ENCODE data around the gene TRPC4AP. TPM values are rescaled to one million over a fixed set of nuclear protein-coding genes. Genes with fewer than 3 reads are reported as not detected.

TRPC4AP gene
- total RNA-seq, 2 donors from 2014 or later, result 72.8 to 78.6 TPM

- no peak for DNase-seq
- no peak overlapping the region for H3K4me3 Mint-ChIP-seq
- no peak overlapping the region for H3K27ac Mint-ChIP-seq
- H3K36me3 Mint-ChIP-seq (ENCODE audit: insufficient read depth in 2 of 2), result no peaks in the 10 kb centered on the region
- peak in 1 of 2 donors; percentile 9 for ATAC-seq (replicated peaks in 1 of 2)
- H3K27me3 Mint-ChIP-seq (ENCODE audit: low read depth), result peaks cover 15% of the 10 kb centered on the region
- no peaks in the 10 kb centered on the region for H3K9me3 Mint-ChIP-seq
- no peaks in the 10 kb centered on the region for H3K4me1 Mint-ChIP-seq (ENCODE audit: low read depth)
These were observed 105.1 kb downstream of the TRPC4AP start for GRCh38 chr20:34987288-34988190.

DNA sequence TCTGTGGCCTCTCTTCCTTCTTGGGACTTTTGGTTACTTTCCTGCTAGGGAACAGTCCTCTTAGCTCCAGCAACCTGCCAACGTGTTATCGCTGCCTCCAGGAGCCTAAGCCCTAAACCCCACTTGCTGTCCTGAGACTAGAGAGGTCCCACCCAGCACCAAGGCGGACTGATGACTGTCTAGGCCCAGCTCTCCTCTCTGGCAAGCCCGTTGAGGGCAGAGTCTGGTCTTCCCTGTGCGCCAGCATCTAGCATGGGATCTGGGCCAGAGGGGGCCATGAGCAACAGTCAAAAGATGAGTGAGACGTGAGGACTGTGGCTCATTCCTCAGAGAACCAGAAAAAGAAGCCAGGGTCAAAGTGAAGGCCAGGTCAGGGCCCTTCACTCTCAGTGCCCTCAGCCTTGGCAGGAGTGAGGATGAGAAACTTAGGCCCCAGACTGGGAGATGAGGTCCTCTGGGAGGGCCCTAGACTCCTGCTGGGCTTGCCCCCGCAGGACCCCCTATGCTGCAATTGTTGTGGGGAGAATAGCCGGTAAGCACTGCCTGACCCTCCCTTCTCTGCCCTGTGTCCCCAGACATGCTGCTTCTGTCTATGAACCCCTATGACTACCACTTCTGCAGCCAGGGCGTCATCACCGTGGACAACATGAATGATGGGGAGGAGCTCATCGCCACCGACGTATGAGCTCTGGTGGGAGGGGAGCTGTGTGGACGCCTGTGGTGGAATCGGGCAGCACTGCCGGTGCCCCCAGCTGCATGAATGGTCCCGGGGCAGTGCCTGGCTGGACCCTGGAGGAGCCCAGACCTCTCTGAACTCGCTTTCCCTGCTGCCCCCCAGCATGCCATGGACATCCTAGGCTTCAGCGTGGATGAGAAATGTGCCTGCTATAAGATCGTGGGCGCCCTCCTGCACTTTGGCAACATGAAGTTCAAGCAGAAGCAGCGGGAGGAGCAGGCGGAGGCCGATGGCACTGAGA lies 106.0 kb downstream of the TRPC4AP start:
- H3K36me3 Mint-ChIP-seq (ENCODE audit: insufficient read depth in 2 of 2), result no peaks in the 10 kb centered on the region
- no peaks in the 10 kb centered on the region for H3K4me1 Mint-ChIP-seq (ENCODE audit: low read depth)
- peak in 1 of 2 donors; percentile 6 for ATAC-seq (replicated peaks in 1 of 2)
- no peaks in the 10 kb centered on the region for H3K9me3 Mint-ChIP-seq
- no peak for DNase-seq
- no peak overlapping the region for H3K27ac Mint-ChIP-seq
- H3K4me3 Mint-ChIP-seq, result no peak overlapping the region
- peaks cover 15% of the 10 kb centered on the region for H3K27me3 Mint-ChIP-seq (ENCODE audit: low read depth)

- Mint-ChIP-seq H3K4me1 (ENCODE audit: low read depth) (no peaks in the 10 kb centered on the region), H3K36me3 (ENCODE audit: insufficient read depth in 2 of 2) (no peaks in the 10 kb centered on the region), H3K4me3 (no peak overlapping the region), H3K27ac (no peak overlapping the region), H3K27me3 (ENCODE audit: low read depth) (peaks cover 15% of the 10 kb centered on the region), H3K9me3 (no peaks in the 10 kb centered on the region)
- DNase-seq, result no peak
- no peak for ATAC-seq (replicated peaks in 1 of 2)
These were observed 106.9 kb downstream of the TRPC4AP start for GRCh38 chr20:34985461-34986310.

GRCh38 chr20:34984756-34985261 lies 107.8 kb downstream of the TRPC4AP start:
- H3K4me1 Mint-ChIP-seq (ENCODE audit: low read depth), result no peaks in the 10 kb centered on the region
- H3K9me3 Mint-ChIP-seq, result no peaks in the 10 kb centered on the region
- DNase-seq (no peak), ATAC-seq (replicated peaks in 1 of 2) (no peak)
- H3K27ac Mint-ChIP-seq, result no peak overlapping the region
- no peaks in the 10 kb centered on the region for H3K36me3 Mint-ChIP-seq (ENCODE audit: insufficient read depth in 2 of 2)
- peaks cover 15% of the 10 kb centered on the region for H3K27me3 Mint-ChIP-seq (ENCODE audit: low read depth)
- no peak overlapping the region for H3K4me3 Mint-ChIP-seq

- peaks cover 15% of the 10 kb centered on the region for H3K27me3 Mint-ChIP-seq (ENCODE audit: low read depth)
- no peaks in the 10 kb centered on the region for H3K9me3 Mint-ChIP-seq
- H3K27ac Mint-ChIP-seq, result no peak overlapping the region
- DNase-seq (no peak), ATAC-seq (replicated peaks in 1 of 2) (no peak)
- H3K4me3 Mint-ChIP-seq, result no peak overlapping the region
- no peaks in the 10 kb centered on the region for H3K36me3 Mint-ChIP-seq (ENCODE audit: insufficient read depth in 2 of 2)
- H3K4me1 Mint-ChIP-seq (ENCODE audit: low read depth), result no peaks in the 10 kb centered on the region
These were observed 108.4 kb downstream of the TRPC4AP start for GRCh38 chr20:34983995-34984735.

DNA sequence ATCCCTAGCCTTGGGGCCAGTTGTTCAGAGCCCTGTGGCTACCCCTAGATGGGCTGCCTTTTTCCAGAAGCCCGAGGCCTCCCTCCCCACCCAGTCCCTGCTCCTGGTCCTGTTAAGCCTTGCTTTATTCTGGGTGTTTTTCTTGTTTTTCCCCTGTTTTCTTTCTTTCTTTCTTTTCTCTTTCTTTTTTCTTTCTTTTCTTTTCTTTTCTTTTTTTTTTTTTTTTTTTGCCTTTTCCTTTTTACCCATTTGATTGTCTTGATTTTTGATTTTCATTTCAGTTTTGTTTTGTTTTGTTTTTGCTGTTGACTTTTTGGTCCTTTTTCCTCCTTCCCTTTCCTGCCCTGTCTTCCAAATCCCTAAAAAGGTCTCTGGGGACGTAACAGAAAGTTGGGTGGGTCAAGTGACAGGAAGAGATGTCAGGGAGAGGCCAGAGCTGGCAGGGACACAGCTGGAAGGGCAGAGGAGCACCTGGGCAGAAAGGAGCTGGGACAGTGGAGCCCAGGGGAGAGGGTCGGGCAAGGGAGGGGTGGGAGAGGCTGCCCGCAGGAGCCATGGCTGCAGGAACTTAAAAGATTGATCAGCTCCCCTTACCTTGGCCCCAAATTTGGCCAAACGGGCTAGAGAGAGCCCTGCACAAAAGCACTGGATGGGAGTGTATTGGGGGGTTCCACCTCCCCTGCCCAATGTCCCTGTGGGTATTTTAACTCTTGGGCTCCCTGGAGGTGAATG lies 109.4 kb downstream of the TRPC4AP start:
- no peak for ATAC-seq (replicated peaks in 1 of 2)
- Mint-ChIP-seq H3K4me1 (ENCODE audit: low read depth) (no peaks in the 10 kb centered on the region), H3K4me3 (no peak overlapping the region), H3K9me3 (no peaks in the 10 kb centered on the region), H3K27me3 (ENCODE audit: low read depth) (peaks cover 15% of the 10 kb centered on the region), H3K36me3 (ENCODE audit: insufficient read depth in 2 of 2) (no peaks in the 10 kb centered on the region), H3K27ac (peak overlapping the region; percentile 36)
- DNase-seq, result no peak

- Mint-ChIP-seq H3K36me3 (ENCODE audit: insufficient read depth in 2 of 2) (no peaks in the 10 kb centered on the region), H3K4me3 (no peak overlapping the region), H3K4me1 (ENCODE audit: low read depth) (no peaks in the 10 kb centered on the region), H3K27me3 (ENCODE audit: low read depth) (peaks cover 15% of the 10 kb centered on the region), H3K9me3 (no peaks in the 10 kb centered on the region), H3K27ac (no peak overlapping the region)
- ATAC-seq (replicated peaks in 1 of 2) (no peak), DNase-seq (no peak)
These were observed 110.1 kb downstream of the TRPC4AP start for GRCh38 chr20:34982270-34983088.

- Mint-ChIP-seq H3K4me3 (no peak overlapping the region), H3K9me3 (no peaks in the 10 kb centered on the region), H3K36me3 (ENCODE audit: insufficient read depth in 2 of 2) (no peaks in the 10 kb centered on the region), H3K27ac (no peak overlapping the region), H3K27me3 (ENCODE audit: low read depth) (peaks cover 15% of the 10 kb centered on the region), H3K4me1 (ENCODE audit: low read depth) (no peaks in the 10 kb centered on the region)
- no peak for DNase-seq
- ATAC-seq (replicated peaks in 1 of 2), result no peak
These were observed 111.9 kb downstream of the TRPC4AP start for GRCh38 chr20:34980543-34981233.

- Mint-ChIP-seq H3K27ac (no peak overlapping the region), H3K4me3 (no peak overlapping the region), H3K27me3 (ENCODE audit: low read depth) (peaks cover 19% of the 10 kb centered on the region), H3K9me3 (no peaks in the 10 kb centered on the region), H3K36me3 (ENCODE audit: insufficient read depth in 2 of 2) (no peaks in the 10 kb centered on the region), H3K4me1 (ENCODE audit: low read depth) (no peaks in the 10 kb centered on the region)
- ATAC-seq (replicated peaks in 1 of 2) (peak; percentile 23 to 42), DNase-seq (peak in 1 of 2 donors; percentile 29)
These were observed 113.0 kb downstream of the TRPC4AP start for GRCh38 chr20:34979366-34980153.

Measured in activated T-cell treated with anti-CD3 and anti-CD28 coated beads, Interleukin-2, amount 50 U/mL, for 72 hours (primary cell).